ENCODE results near the gene TRABD2B.

TRABD2B gene

GRCh38 chr1:47875831-47876586 is 121.2 kb downstream of the TRABD2B start:
- no peak overlapping the region for H3K4me2 ChIP-seq (ENCODE audit: low read length)
- H3K4me3 ChIP-seq (ENCODE audit: low read length) = no peak overlapping the region
- TF ChIP-seq EZH2phosphoT487 (IDR thresholded peaks at IDR 0.05; ENCODE audit: borderline replicate concordance, low read length) (no peak), CTCF (IDR thresholded peaks at IDR 0.05; ENCODE audit: low read depth, low read length, poor library complexity, severe bottlenecking) (no peak)
- H3K27ac ChIP-seq (ENCODE audit: low read depth, low read length) = no peak overlapping the region
- H3K4me1 ChIP-seq (ENCODE audit: control insufficient read depth, low read length) = no peaks in the 10 kb centered on the region
- H3K9me2 ChIP-seq (replicated peaks; ENCODE audit: control insufficient read depth, low read length) = no peaks in the 10 kb centered on the region
- H3F3A ChIP-seq (ENCODE audit: control insufficient read depth, insufficient read depth) = no peaks in the 10 kb centered on the region
- no peaks in the 10 kb centered on the region for H4K20me1 ChIP-seq (ENCODE audit: control insufficient read depth, insufficient read depth, low read depth, low read length)
- no peaks in the 10 kb centered on the region for H3K79me2 ChIP-seq (ENCODE audit: control insufficient read depth, low read length)
- H3K9me3 ChIP-seq (ENCODE audit: control insufficient read depth, insufficient read depth, low read length) = no peaks in the 10 kb centered on the region
- H3K36me3 ChIP-seq (ENCODE audit: control insufficient read depth, low read length) = no peaks in the 10 kb centered on the region
- no peaks in the 10 kb centered on the region for H3K27me3 ChIP-seq (ENCODE audit: control insufficient read depth, low read length)

- Histone ChIP-seq H3K79me2 (ENCODE audit: control insufficient read depth, low read length) (no peaks in the 10 kb centered on the region), H3K27ac (ENCODE audit: low read depth, low read length) (no peak overlapping the region), H4K20me1 (ENCODE audit: control insufficient read depth, insufficient read depth, low read depth, low read length) (no peaks in the 10 kb centered on the region), H3K27me3 (ENCODE audit: control insufficient read depth, low read length) (no peaks in the 10 kb centered on the region), H3K36me3 (ENCODE audit: control insufficient read depth, low read length) (no peaks in the 10 kb centered on the region), H3K4me3 (ENCODE audit: low read length) (no peak overlapping the region), H3F3A (ENCODE audit: control insufficient read depth, insufficient read depth) (no peaks in the 10 kb centered on the region), H3K4me1 (ENCODE audit: control insufficient read depth, low read length) (no peaks in the 10 kb centered on the region), H3K9me2 (replicated peaks; ENCODE audit: control insufficient read depth, low read length) (no peaks in the 10 kb centered on the region), H3K4me2 (ENCODE audit: low read length) (no peak overlapping the region), H3K9me3 (ENCODE audit: control insufficient read depth, insufficient read depth, low read length) (no peaks in the 10 kb centered on the region)
- TF ChIP-seq CTCF (IDR thresholded peaks at IDR 0.05; ENCODE audit: low read depth, low read length, poor library complexity, severe bottlenecking) = no peak
- no peak for TF ChIP-seq EZH2phosphoT487 (IDR thresholded peaks at IDR 0.05; ENCODE audit: borderline replicate concordance, low read length)
Measured at GRCh38 chr1:47875036-47875435, 122.1 kb downstream of the TRABD2B start.

GRCh38 chr1:47873337-47873736 is 123.8 kb downstream of the TRABD2B start:
- Histone ChIP-seq H3K27me3 (ENCODE audit: control insufficient read depth, low read length) (no peaks in the 10 kb centered on the region), H3K27ac (ENCODE audit: low read depth, low read length) (no peak overlapping the region), H3K79me2 (ENCODE audit: control insufficient read depth, low read length) (no peaks in the 10 kb centered on the region), H3K36me3 (ENCODE audit: control insufficient read depth, low read length) (no peaks in the 10 kb centered on the region), H3K4me1 (ENCODE audit: control insufficient read depth, low read length) (no peaks in the 10 kb centered on the region), H3K4me3 (ENCODE audit: low read length) (no peak overlapping the region), H3K9me3 (ENCODE audit: control insufficient read depth, insufficient read depth, low read length) (no peaks in the 10 kb centered on the region), H3F3A (ENCODE audit: control insufficient read depth, insufficient read depth) (no peaks in the 10 kb centered on the region), H3K4me2 (ENCODE audit: low read length) (no peak overlapping the region), H4K20me1 (ENCODE audit: control insufficient read depth, insufficient read depth, low read depth, low read length) (no peaks in the 10 kb centered on the region), H3K9me2 (replicated peaks; ENCODE audit: control insufficient read depth, low read length) (no peaks in the 10 kb centered on the region)
- TF ChIP-seq EZH2phosphoT487 (IDR thresholded peaks at IDR 0.05; ENCODE audit: borderline replicate concordance, low read length) = no peak
- no peak for TF ChIP-seq CTCF (IDR thresholded peaks at IDR 0.05; ENCODE audit: low read depth, low read length, poor library complexity, severe bottlenecking)
